Dermis microvascular lymphatic vessel endothelial cell (primary cell): Measurements from ENCODE around the gene RBCK1. TPM values are rescaled to one million over a fixed set of nuclear protein-coding genes. Genes with fewer than 3 reads are reported as not detected.

Experiments used
- DNase-seq, 2 donors: peaks; one replicate each; pipeline versions ENCODE4 v3.0.0 to v3.0.0-alpha.2; 2010; ENCODE audit warnings: low read depth in 2 of 2
- total RNA-seq: library from RNA; depleted of rRNA; stranded (reverse); fragments of >200 nt; gene quantifications from 2 replicates; pipeline ENCODE4 v1.2.1, GENCODE V29; 2014

The RBCK1 gene
- total RNA-seq, 1 donor from 2014 or later: 53.7 TPM

GRCh38 chr20:397432-398237 lies 10.5 kb upstream of the RBCK1 start:
- no peak for DNase-seq

- DNase-seq: no peak
Measured at GRCh38 chr20:399182-399707, 8.9 kb upstream of the RBCK1 start.

GRCh38 chr20:400128-400453 lies 8.0 kb upstream of the RBCK1 start:
- DNase-seq: no peak

GRCh38 chr20:400454-401275 lies 7.4 kb upstream of the RBCK1 start:
- no peak for DNase-seq

- no peak for DNase-seq
Measured at GRCh38 chr20:401682-402495, 6.2 kb upstream of the RBCK1 start.

GRCh38 chr20:402496-402885 lies 5.6 kb upstream of the RBCK1 start:
- no peak for DNase-seq

GRCh38 chr20:402898-403581 lies 5.1 kb upstream of the RBCK1 start:
- no peak for DNase-seq

- no peak for DNase-seq
Measured at GRCh38 chr20:403582-403957, 4.5 kb upstream of the RBCK1 start.

- DNase-seq: no peak
Measured at GRCh38 chr20:404088-404487, 4.0 kb upstream of the RBCK1 start.

GRCh38 chr20:406200-407132 lies 1.6 kb upstream of the RBCK1 start:
- no peak for DNase-seq

GRCh38 chr20:407133-407952 lies 756 bp upstream of the RBCK1 start:
- DNase-seq: peak; percentile 36 to 81

- peak in 1 of 2 donors; percentile 12 for DNase-seq
Measured at GRCh38 chr20:408843-409696, 971 bp downstream of the RBCK1 start.

- DNase-seq: no peak
Measured at GRCh38 chr20:409697-410559, 1.8 kb downstream of the RBCK1 start.

GRCh38 chr20:412081-412480 lies 4.0 kb downstream of the RBCK1 start:
- DNase-seq: no peak

- no peak for DNase-seq
Measured at GRCh38 chr20:414161-414560, 6.1 kb downstream of the RBCK1 start.

GRCh38 chr20:415820-416322 lies 7.8 kb downstream of the RBCK1 start:
- DNase-seq: no peak
